GM19372 (cell line): ENCODE measurements around the gene TRIM46.

Source experiments
- ATAC-seq: cut with Tn5 transposase; IDR thresholded peaks from one replicate; pipeline ENCODE4 v1.9.1; 2021; ENCODE audit warnings: mild to moderate bottlenecking, low read depth, moderate library complexity; ENCODE audit not compliant: unreplicated experiment

Gene TRIM46

DNA sequence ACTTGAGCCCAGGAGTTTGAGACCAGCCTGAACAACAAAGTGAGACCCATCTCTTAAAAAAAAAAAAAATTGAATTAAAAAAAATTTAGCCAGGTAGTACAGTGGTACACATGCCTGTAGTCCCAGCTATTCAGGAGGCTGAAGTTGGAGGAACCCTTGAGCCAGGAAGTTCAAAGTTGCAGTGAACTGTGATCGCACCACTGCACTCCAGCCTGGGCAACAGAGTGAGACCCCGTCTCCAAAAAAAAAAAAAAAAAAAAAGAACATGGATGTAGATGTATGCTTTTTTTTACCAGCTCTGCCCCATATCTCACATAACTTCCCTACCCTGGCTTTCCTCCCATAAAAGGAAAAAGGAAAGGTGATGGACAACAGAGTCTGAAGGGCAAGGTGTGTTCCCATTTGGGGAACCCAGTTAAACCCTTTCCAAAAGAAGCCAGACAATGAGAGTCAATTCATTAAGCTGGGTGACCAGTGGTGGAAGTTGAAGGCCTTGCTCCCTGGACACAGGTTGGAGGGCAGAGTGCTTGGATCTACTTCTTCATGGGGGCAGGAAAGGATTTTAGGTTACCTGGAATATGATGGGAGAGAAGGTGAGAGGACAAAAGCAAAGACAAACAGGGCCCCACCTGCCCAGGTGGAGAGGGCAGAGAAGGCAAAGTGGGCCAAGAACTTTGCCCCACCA lies 3.4 kb upstream of the TRIM46 start:
- ATAC-seq, result no peak

DNA sequence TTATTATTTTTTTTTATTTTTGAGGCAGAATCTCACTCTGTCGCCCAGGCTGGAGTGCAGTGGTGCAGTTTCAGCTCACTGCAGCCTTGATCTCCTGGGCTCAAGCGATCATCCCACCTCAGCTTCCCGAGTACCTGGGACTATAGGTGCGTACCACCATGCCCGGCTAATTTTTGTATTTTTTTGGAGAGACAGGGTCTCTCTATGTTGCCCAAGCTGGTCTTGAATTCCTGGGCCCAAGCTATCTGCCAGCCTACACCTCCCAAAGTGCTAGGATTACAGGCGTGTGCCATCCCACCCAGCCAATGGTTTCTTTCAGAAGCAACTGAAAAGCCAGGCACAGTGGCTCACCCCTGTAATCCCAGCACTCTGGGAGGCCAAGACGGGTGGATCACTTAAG lies 2.8 kb upstream of the TRIM46 start:
- ATAC-seq, result no peak

DNA sequence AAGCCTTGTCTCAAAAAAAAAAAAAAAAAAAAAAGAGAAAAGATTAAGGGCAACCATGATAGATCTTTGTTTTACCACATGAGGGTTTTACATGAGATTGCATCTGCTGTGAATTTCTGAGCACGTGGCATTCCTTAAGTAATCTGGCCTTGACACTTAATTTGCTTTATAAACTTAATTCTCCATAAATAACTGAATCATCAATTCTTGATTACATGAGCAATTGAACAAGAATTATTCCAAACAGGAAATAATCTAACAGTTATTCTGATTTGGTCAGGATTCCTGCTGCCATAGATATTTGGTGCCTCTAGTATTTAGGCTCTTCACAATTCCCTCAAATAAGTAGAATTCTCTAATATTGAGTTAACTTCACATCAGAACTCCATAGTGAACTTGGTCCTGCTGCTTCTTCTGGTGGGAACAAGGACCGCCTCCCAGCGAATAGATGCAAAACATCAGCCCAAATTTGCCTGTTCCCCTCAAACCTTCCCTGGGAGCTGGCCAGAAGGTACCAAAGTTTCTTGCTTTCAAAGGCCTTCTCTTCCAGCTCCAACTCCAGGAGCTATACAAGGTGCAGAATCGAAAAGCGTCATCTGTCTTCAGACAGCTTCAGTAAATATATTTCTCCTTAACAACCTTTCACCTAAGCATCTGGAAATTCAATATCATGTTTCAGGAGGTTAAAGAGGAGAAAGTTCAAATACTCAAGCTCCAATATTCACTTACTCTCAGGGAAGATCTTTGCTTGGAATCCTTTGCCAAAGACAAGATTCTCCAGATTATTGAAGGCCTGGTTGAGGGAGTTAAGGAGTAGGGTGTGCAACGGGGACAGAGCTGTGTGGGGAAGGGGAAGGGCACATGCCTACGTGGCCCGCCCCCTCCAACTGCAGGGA lies 1.6 kb upstream of the TRIM46 start:
- no peak for ATAC-seq

DNA sequence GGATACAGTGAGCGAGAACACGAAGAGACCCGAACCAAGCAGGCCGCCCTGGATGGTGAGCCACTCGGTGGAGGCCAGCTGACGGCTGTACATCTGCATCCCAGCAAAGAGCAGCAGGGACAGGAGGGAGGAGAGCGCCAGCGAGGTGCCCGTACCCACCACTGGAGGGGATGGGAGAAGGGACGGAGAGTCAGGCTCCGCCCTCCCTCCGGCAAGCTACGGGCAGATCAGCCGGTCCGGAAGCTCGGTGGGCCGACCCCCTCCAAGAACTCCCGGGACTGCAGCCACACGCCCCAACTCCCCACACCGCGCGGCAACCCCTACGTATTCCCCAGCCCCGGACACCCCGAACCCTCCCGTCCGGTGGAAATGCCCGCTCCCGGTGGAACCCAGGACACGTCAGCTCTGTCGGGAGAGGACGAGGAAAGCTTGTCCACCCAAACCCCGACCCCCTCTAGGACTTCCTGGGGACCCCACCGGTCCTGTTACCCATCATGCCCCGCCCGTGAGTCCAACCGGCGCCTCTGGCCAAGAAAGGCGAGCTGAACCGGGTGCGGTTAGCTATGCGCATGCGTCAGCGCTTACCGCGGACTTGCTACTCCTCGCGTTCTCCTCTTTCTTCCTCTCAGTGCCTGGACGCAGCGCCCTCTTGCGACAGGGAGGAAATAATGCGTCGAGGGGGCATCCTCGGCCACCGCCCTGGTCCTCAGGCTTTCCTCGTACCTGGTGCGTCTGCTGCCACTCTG lies 744 bp upstream of the TRIM46 start, which contains the start of gene KRTCAP2:
Gene KRTCAP2, minus strand, starts transcription at position 573 of the 746 bp plus-strand sequence. Its CDS starts 80 bp downstream, at position 493.
- ATAC-seq, result peak; percentile 69

DNA sequence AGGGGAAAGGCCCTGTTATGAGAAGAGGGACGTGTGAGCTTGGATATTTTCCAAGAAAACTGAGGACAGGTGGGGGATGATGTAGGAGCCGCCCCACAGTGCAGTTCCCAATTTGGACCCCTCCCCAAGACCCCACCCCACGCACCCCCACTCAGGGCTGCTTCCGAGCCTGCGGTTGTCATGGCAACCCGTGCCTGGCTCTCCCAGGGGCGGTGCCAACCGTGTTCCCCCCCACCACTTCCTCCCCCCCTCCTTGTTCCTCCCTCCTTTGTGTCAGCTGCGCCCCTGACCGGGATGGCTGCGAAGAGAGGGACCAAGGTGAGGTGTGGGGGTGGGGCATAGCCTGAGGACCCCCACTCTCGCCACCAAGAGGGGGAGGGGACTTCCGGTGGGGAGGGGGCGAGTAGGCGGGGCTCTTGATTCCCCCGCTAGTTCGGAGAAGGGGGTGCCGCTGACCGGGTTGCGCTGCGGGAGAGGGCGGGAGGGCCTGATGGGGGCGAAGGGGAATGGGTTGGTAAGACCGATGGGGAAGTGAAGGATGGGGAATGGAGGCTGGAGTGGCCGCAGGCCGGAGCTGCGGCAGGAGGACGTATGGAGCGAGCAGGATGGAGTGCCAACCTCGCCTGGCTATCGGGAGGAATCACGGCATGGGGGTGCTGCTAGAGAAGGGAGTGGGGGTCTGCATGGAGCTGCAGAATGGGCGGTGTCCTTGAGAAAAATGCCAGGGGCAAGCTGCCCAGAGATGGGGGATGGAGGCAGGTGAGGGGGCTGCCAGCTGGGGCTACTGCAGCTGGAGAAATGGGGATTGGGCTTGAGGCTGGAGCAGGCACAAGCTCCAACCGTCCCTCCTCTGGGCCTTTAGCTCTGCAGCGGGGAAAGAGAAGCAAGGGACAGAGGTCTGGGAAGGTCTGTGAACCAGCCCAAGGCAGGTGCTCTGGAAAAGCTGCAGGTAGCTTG lies 953 bp downstream of the TRIM46 start:
- no peak for ATAC-seq

DNA sequence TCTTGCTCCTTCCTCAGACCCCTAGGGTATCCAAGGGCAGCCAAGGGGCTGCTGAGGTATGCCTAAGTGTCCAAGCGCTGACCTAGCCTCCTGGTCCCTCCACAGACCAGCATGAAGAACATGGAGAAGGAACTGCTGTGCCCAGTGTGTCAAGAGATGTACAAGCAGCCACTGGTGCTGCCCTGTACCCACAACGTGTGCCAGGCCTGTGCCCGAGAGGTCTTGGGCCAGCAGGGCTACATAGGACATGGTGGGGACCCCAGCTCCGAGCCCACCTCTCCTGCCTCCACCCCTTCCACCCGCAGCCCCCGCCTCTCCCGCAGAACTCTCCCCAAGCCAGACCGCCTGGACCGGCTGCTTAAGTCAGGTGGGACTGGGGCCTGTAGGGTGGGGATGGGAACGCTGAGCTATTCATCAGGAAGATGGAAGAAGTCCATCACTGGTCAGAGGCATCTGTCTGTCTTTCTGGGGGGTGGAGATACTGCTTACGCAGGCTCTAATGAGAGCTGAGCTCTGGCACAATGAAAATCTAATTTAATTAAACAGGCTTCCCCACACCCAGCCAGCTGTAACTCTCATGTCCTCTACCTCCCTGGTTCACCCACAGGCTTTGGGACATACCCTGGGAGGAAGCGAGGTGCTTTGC lies 1.8 kb downstream of the TRIM46 start:
- ATAC-seq, result no peak

DNA sequence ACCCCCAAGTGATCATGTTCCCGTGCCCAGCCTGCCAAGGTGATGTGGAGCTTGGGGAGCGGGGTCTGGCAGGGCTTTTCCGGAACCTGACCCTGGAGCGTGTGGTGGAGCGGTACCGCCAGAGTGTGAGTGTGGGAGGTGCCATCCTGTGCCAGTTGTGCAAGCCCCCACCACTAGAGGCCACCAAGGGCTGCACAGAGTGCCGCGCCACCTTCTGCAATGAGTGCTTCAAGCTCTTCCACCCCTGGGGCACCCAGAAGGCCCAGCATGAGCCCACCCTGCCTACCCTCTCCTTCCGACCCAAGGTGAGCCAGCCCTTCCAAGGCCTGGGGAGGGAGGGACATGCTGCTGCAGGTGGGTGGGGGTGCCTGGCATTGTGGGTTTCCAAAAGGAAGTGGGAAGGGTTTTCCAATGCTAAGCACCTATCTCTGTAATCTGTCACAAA lies 2.3 kb downstream of the TRIM46 start:
- ATAC-seq, result no peak

DNA sequence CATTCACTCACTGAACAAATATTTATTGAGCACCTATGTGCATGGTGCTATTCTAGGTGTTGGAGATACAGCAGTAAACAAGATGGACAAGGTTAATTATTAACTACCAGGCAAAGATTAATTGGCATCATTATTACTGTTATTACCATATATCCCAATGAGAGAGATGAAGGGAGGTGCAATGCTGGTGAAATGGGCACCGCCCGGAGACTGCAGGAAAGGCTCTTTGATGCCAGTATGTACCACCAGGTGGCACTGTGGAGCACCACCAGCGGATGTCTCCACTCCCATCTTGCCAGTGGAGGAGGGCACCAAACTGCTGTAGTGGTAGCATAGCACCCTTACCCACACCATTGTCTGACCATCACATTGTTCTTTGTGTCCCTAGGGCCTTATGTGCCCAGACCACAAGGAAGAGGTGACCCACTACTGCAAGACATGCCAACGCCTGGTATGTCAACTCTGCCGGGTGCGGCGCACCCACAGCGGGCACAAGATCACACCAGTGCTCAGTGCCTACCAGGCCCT lies 3.0 kb downstream of the TRIM46 start:
- ATAC-seq, result no peak

DNA sequence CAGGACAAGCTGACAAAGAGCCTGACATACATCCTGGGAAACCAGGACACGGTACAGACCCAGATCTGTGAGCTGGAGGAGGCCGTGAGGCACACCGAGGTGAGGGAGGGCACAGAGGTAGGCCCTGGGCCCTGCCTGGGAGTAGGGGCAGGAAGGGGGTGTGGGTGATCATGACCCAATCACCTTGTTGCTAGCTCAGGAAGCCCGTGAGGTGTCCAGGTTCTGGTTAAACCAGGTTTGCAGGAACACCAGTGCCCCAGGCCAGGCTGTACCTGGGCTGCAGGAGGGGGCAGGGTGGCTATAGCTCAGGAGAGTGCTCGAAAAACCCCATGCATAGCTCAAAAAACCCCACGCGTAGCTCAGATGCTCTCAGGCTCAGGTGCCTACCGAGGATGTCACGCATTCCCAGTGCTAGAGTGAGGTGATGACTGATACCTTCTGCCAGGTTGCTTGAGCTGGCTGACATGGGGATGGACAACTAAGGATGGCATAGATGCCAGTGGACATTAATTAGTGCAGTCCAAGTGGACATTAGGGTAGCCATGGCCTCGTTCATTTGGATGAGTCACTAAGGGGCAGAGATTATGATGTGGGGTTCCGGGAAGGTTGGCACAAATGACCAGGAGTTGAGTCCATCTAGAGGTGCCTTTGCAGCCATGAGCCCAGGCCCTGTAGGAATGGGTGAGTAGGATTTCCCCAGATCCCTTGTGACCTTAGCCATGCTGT lies 3.7 kb downstream of the TRIM46 start:
- no peak for ATAC-seq

DNA sequence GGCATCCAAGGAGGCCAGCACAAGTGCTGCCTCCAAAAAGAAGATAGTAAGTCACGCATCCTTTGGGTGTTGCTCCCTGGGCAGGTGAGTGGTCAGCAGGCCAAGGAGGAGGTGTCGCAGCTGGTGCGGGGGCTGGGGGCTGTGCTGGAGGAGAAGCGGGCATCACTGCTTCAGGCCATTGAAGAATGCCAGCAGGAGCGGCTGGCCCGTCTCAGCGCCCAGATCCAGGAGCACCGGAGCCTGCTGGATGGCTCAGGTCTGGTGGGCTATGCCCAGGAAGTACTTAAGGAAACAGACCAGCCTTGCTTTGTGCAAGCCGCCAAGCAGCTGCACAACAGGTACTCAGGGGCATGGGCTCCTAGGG lies 4.3 kb downstream of the TRIM46 start:
- no peak for ATAC-seq

DNA sequence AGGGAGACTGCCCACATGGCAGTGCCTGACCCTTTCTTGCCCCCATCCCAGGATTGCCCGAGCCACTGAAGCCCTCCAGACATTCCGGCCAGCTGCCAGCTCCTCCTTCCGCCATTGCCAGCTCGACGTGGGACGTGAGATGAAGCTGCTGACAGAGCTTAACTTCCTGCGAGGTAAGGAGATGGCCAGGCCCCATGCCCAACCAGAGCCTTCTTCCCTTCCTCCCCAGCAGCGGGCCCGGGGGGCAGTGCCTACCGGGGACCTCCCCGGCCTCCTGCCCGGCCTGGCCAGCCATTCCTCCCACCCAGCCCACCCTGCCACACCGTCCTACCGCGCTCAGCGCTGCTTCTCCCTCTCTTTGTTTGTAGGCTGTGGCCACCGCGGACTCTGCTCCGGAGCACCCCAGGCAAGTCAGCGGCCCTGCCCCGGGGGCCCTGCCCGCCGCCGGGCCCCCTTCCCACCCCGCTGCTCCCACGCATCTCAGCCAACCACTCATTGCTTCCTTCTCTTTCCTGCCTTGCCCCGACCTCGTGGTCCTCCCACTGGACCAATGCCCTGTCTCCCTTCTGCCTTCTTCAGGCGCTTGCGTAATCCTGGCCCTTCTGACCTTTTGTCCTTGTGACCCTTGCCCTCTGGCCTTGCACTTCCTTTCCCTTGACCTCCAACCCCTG lies 4.9 kb downstream of the TRIM46 start:
- no peak for ATAC-seq

DNA sequence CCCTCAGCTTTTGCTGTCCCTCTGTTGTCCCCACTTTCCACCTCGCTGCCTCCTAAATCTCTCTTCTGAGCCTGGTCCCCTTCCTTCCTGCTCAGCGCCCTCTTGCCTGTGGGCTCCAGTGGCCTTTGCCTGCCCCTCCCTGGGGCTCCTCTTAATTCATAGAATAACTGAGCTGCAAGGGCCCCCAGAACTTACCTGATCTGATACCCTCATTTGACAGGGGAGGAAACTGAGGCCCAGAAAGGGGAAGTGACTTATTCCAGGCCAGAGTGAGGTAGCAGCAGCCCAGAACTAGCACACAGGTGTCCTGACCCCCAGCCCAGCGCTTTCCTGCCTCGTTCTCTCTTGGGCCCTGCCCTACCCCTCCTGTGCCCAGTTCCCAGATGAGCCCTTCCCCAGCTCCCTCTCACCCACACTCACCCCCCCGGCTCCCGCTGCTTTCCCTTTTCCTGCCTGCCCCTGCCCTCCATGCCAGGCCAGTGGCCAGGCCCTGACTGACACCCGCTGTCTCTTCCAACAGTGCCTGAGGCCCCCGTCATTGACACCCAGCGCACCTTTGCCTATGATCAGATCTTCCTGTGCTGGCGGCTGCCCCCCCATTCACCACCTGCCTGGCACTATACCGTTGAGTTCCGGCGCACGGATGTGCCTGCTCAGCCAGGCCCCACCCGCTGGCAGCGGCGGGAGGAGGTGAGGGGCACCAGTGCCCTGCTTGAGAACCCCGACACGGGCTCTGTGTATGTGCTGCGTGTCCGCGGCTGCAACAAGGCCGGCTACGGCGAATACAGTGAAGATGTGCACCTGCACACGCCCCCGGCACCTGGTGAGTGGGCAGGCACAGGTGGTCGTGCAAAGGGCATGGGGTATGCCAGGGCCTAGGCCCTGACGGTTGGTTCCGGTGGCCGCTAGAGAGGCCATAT lies 5.7 kb downstream of the TRIM46 start:
- ATAC-seq, result no peak

DNA sequence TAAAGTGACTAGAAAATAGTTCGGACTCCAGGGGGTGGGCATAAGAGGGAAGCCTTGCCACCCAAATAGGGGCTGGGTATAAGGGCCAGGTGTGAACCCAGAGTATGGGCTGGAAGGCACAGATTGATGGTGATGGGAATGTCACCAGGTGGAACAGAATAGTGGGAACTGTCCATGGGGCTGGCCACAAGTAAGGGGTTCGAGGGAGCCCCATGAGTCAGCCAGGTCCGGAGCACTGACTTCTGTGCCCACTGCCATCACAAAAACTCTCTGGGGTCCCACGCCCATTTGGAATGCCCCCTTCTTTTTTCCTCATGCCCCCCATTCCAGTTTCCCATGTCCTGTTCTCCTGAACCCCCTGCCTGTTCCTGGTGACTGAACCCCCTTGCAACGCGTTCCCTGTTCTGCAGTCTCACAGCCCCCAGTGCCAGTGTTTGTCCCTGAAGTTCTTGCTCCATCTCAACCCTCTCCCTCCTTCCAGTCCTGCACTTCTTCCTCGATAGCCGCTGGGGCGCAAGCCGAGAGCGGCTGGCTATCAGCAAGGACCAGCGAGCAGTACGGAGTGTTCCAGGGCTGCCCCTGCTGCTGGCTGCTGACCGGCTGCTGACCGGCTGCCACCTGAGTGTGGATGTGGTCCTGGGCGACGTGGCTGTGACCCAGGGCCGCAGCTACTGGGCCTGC lies 7.9 kb downstream of the TRIM46 start:
- no peak for ATAC-seq

DNA sequence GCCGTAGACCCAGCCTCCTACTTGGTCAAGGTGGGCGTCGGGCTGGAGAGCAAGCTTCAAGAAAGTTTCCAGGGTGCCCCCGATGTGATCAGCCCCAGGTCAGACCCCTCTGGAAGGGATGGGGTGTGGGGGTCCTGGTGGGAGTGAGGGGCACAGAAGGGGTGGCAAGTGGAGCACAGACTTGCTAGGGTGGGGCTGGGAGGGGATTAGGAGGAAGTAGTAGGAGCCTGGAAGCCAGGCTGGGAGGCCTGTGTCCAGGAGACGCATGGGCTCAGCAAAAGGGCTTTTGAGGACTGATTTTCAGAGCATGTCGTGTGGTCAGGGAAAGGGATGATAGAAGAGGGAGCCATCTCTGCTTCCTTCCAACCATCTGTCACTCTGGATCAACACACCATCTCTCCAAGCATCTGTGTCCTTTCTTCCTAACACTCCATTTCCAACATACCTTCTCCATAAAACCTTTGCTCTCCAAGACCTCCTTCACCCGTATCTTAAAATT lies 8.5 kb downstream of the TRIM46 start:
- no peak for ATAC-seq

DNA sequence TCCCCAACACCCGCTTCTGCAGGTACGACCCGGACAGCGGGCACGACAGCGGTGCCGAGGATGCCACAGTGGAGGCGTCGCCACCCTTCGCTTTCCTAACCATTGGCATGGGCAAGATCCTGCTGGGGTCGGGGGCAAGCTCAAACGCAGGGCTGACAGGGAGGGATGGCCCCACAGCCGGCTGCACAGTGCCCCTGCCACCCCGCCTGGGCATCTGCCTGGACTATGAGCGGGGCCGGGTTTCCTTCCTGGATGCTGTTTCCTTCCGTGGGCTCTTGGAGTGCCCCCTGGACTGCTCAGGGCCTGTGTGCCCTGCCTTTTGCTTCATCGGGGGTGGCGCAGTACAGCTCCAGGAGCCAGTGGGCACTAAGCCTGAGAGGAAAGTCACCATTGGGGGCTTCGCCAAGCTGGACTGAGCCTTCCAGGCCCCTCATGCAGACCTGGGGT lies 10.1 kb downstream of the TRIM46 start:
- no peak for ATAC-seq

DNA sequence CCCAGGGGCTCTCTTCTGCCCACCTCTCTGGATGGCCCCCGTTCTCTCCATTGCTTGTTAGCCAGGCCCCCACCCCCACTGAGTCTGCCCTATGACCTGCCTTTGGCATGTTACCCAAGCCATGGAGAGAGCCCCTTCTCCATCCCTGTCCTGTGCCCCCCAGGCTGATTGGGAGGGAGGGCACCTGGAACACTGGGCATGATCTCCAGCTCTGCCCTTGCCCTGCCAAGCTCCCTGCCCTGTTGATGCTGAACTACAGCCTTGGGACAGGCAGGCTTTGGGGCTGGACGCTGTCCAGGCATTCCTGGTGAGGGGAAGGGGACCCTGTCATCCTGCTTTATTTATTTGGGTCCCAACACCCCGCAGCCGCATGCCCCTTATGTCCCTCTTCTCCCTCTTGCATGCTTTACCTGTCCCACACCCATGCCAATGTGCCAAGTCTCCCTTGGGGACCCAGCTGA lies 10.7 kb downstream of the TRIM46 start:
- no peak for ATAC-seq
